Mammary epithelial cell (primary cell): ENCODE results near the gene NHLRC2.

Source experiments
- EZH2 ChIP-seq: IDR thresholded peaks from 2 replicates; pipeline ENCODE4 v1.6.1; 2012; ENCODE audit warnings: low read length, inconsistent platforms, borderline replicate concordance
- TF ChIP-seq, protein P1 (sequence below), 2 donors: IDR thresholded peaks in 1 of 2; conservative IDR thresholded peaks in 1 of 2; 2 replicates each; pipeline ENCODE4 v1.5.1; 2011 to 2012; ENCODE audit warnings: inconsistent platforms in 2 of 2, low read length in 2 of 2, mild to moderate bottlenecking in 2 of 2, control low read depth in 1 of 2, low read depth in 1 of 2; ENCODE audit not compliant: insufficient read depth in 1 of 2; ENCODE audit errors: extremely low read depth in 1 of 2

DNA sequence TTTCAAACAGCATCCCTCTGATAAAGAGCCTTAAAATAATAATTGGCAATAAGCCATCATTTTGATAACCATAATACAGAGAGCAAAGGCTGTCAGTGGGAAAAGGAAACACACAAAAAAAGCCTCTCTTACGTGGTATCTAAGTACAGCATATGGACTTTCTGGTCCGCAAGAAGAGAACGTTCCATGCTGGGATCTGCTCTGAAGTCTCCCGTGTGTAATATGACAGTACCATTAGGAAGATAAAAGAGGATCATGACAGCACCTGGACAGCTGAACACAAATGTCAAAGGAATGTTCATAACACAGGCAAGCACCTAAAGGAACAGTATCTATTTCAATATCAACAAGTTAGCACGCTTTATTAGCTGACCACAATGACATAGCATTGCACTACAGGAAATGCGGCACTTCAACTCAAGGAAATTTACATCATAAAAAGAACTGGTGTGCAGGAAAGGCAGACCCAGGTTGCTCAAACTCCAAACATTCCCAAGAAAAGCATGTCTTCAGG lies 10.4 kb upstream of the NHLRC2 start:
- TF ChIP-seq, protein P1, sequence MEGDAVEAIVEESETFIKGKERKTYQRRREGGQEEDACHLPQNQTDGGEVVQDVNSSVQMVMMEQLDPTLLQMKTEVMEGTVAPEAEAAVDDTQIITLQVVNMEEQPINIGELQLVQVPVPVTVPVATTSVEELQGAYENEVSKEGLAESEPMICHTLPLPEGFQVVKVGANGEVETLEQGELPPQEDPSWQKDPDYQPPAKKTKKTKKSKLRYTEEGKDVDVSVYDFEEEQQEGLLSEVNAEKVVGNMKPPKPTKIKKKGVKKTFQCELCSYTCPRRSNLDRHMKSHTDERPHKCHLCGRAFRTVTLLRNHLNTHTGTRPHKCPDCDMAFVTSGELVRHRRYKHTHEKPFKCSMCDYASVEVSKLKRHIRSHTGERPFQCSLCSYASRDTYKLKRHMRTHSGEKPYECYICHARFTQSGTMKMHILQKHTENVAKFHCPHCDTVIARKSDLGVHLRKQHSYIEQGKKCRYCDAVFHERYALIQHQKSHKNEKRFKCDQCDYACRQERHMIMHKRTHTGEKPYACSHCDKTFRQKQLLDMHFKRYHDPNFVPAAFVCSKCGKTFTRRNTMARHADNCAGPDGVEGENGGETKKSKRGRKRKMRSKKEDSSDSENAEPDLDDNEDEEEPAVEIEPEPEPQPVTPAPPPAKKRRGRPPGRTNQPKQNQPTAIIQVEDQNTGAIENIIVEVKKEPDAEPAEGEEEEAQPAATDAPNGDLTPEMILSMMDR (conservative IDR thresholded peaks at IDR 0.05 in 1 of 2, IDR thresholded peaks at IDR 0.05 in 1 of 2; ENCODE audit: extremely low read depth in 1 of 2, insufficient read depth in 1 of 2, low read depth in 1 of 2, low read length in 2 of 2), result no peak
- TF ChIP-seq EZH2, result no peak
